Measurements from ENCODE around the gene ANKRD33. TPM values are rescaled to one million over a fixed set of nuclear protein-coding genes. Genes with fewer than 3 reads are reported as not detected.

ANKRD33 gene
- total and polyA plus RNA-seq, 2 of the 4 experiments (the other 2 are of a cell fraction): under 0.01 to 0.03 TPM

- Histone ChIP-seq H4K91ac (ENCODE audit: insufficient read depth, low read depth, low read length) (no peak overlapping the region), H3K9me3 (ENCODE audit: control insufficient read depth, insufficient read depth, low read length) (no peaks in the 10 kb centered on the region), H2BK120ac (ENCODE audit: low read depth, low read length) (no peak overlapping the region), H3K23ac (ENCODE audit: low read depth, low read length) (no peak overlapping the region), H2BK20ac (ENCODE audit: low read depth, low read length) (no peak overlapping the region), H3K27me3 (ENCODE audit: control insufficient read depth, insufficient read depth, low read length) (peaks cover 62% of the 10 kb centered on the region), H4K20me1 (ENCODE audit: insufficient read depth, low read length) (no peaks in the 10 kb centered on the region), H3K4me2 (ENCODE audit: low read depth, low read length) (no peak overlapping the region), H3K4me3 (ENCODE audit: insufficient read depth, low read depth, low read length) (no peak overlapping the region), H3K27ac (ENCODE audit: insufficient read depth, low read length) (no peak overlapping the region), H3K4ac (ENCODE audit: low read depth, low read length) (no peak overlapping the region), H3K9me1 (ENCODE audit: insufficient read depth, low read length) (no peaks in the 10 kb centered on the region), H3K14ac (replicated peaks; ENCODE audit: low read depth, low read length) (no peak overlapping the region), H4K5ac (ENCODE audit: low read depth, low read length) (no peak overlapping the region), H3K18ac (ENCODE audit: low read depth, low read length) (no peak overlapping the region), H3K56ac (ENCODE audit: extremely low read depth, insufficient read depth, low read length) (no peak overlapping the region), H3K36me3 (ENCODE audit: control insufficient read depth, insufficient read depth, low read length) (no peaks in the 10 kb centered on the region), H2AK9ac (replicated peaks; ENCODE audit: low read depth, low read length, poor library complexity) (no peak overlapping the region), H2BK15ac (ENCODE audit: low read depth, low read length) (no peak overlapping the region), H2AFZ (replicated peaks; ENCODE audit: low read length, poor library complexity) (no peak overlapping the region), H4K8ac (ENCODE audit: low read depth in 2 of 2, low read length in 2 of 2) (no peak overlapping the region), H3K4me1 (ENCODE audit: control insufficient read depth, insufficient read depth, low read length) (peaks cover 2% of the 10 kb centered on the region), H3K79me1 (ENCODE audit: low read depth in 1 of 2, low read length in 2 of 2) (no peaks in the 10 kb centered on the region), H2BK5ac (ENCODE audit: low read depth, low read length, poor library complexity, severe bottlenecking) (no peak overlapping the region), H3K9ac (ENCODE audit: low read depth, low read length) (no peak overlapping the region), H2AK5ac (ENCODE audit: low read depth, low read length) (no peak overlapping the region)
- in situ Hi-C loops (cut with MboI; ENCODE audit: low sequenced_read_pairs): no loop called here
- dilution Hi-C loops (cut with HindIII; ENCODE audit: low sequenced_read_pairs, unreplicated experiment): loop anchor here (25.0 kb wide), 1 partner anchor 96 kb away; the partner anchor contains the start of gene ACVR1B
- no peak for ATAC-seq (ENCODE audit: low read depth)
- ChIA-PET CTCF (no interaction called here), POLR2A (ENCODE audit: unreplicated experiment) (no interaction called here)
- BruUV-seq (replicated peaks): no TSS peak
- intact Hi-C loops (cut with micrococcal nuclease): no loop called here
- TF ChIP-seq POLR2A (IDR thresholded peaks at IDR 0.05; ENCODE audit: low read depth, low read length) (no peak), FOS (IDR thresholded peaks at IDR 0.05; ENCODE audit: low read depth, low read length) (no peak), RFX5 (IDR thresholded peaks at IDR 0.05; ENCODE audit: low read depth, low read length) (no peak), MAZ (IDR thresholded peaks at IDR 0.05; ENCODE audit: borderline replicate concordance, low read depth, low read length) (no peak), CEBPB (IDR thresholded peaks at IDR 0.05; ENCODE audit: low read depth, low read length) (no peak), MAFK (IDR thresholded peaks at IDR 0.05; ENCODE audit: low read depth, low read length) (no peak), CHD1 (IDR thresholded peaks at IDR 0.05; ENCODE audit: low read depth, low read length) (no peak), RAD21 (IDR thresholded peaks at IDR 0.05; ENCODE audit: low read length) (no peak), USF2 (IDR thresholded peaks at IDR 0.05; ENCODE audit: low read depth, low read length) (no peak)
- no CpG with 5 or more reads among the region's 7 CpGs for WGBS, 2 experiments (ENCODE audit: extremely low coverage in 2 of 2, insufficient read length in 1 of 2)
- DNase-seq: no peak
Observed at GRCh38 chr12:51865757-51866270, 22.1 kb upstream of the ANKRD33 start.

Measured in IMR-90 (cell line).